Left lung (tissue), 10 donors: Measurements from ENCODE around the gene TMEM9B. TPM values are rescaled to one million over a fixed set of nuclear protein-coding genes. Genes with fewer than 3 reads are reported as not detected.
A peak's percentile ranks its signal among the peaks of the same experiment; 100 is the strongest.

Experiments used
- ATAC-seq: fragments of 200-7000 bp; cut with Tn5 transposase; one replicate; pipeline ENCODE4 v1.9.1; 2020; ENCODE audit warnings: moderate library complexity
- DNase-seq, 4 donors: peaks; one replicate each; pipeline ENCODE4 v3.0.0-alpha.2; 2013 to 2020
- H3K27ac ChIP-seq, 2 donors: fragments of 200-600 bp; sonication (generic) in 1 of 2; one replicate each; pipeline versions ENCODE4 v1.5.0 to v1.8.0; 2020 to 2021
- H3K27me3 ChIP-seq, 2 donors: fragments of 200-600 bp; sonication (generic) in 1 of 2; one replicate each; pipeline versions ENCODE4 v1.5.0 to v1.8.0; 2020 to 2021
- H3K36me3 ChIP-seq, 2 donors: fragments of 200-600 bp; sonication (generic) in 1 of 2; one replicate each; pipeline versions ENCODE4 v1.5.0 to v1.8.0; 2020 to 2021
- H3K4me1 ChIP-seq, 2 donors: fragments of 200-600 bp; one replicate each; pipeline ENCODE4 v1.8.0; 2021
- H3K4me3 ChIP-seq, 2 donors: fragments of 200-600 bp; sonication (generic) in 1 of 2; one replicate each; pipeline versions ENCODE4 v1.5.0 to v1.8.0; 2020 to 2021; ENCODE audit warnings: mild to moderate bottlenecking in 1 of 2
- H3K9me3 ChIP-seq, 2 donors: fragments of 200-600 bp; sonication (generic) in 1 of 2; one replicate each; pipeline versions ENCODE4 v1.5.0 to v1.8.0; 2020 to 2021
- intact Hi-C, 2 donors: fragments of 100-400 bp; cut with DNase I; formaldehyde crosslinking; loops; one replicate each; pipeline versions ENCODE4 v1.11.2 to v1.14.2; 2022
- polyA plus RNA-seq, 6 donors: library from polyadenylated mRNA; unstranded; fragments of 120-200 nt; gene quantifications; one replicate each; pipeline ENCODE4 v1.2.1, GENCODE V29; 2013; ENCODE audit not compliant: insufficient read length in 6 of 6
- total RNA-seq, 2 donors: library from RNA; stranded (reverse); fragmentation: NEBNext Ultra II Directional; extraction: Animal tissue kit (Norgen Biotek cat#: 25700); gene quantifications; one replicate each; pipeline ENCODE4 v1.2.1, GENCODE V29; 2021
- TF ChIP-seq, protein P1 (sequence below), 2 donors: fragments of 200-600 bp; sonication (generic) in 1 of 2; IDR thresholded peaks; one replicate each; pipeline versions ENCODE4 v1.5.0 to v1.8.0; 2021; ENCODE audit warnings: antibody characterized with exemption in 2 of 2
- donor health status: DM: no; HTN: yes; CAD: no.
- donor health status: DM: no; HTN: no; CAD: no.

The TMEM9B gene
- total and polyA plus RNA-seq, 8 donors = 43.4 to 61.7 (median 50.2) TPM

DNA sequence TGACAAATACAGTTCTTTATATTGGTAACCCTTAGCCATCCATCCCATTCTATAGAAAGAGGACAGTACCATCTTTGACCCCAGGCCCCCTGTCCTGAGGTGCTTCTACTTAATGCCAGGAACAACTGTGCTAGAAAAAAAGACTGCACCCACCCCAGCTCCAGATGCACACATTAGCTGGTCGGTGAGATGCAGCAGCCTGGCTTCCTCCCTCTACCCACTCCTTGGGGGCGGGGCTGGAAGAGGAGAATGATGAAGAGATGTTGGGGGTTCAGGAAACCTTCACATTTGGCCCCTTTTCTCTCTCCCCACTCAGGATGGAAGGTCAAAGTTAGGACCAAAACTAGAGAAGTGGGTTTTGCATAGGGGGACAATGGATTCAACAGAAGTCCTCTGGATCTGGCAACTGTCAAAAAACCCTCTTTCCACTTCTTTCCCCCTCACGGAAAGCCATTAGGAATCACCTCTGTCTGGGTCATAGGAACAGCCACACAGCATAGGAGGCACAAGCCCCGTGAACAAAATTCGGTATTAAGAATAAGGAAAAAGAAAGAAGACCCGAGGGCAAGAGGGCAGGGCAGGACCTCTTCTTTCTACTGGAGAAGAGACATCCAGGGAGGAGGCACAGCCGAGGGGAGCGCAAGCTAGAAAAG lies 38.8 kb upstream of the TMEM9B start:
- no peaks in the 10 kb centered on the region for H3K36me3 ChIP-seq
- no peak for ATAC-seq
- H3K27ac ChIP-seq = no peak overlapping the region
- intact Hi-C loops = no loop called here
- H3K27me3 ChIP-seq = peaks cover 30 to 53% of the 10 kb centered on the region in 2 donors
- TF ChIP-seq, protein P1, sequence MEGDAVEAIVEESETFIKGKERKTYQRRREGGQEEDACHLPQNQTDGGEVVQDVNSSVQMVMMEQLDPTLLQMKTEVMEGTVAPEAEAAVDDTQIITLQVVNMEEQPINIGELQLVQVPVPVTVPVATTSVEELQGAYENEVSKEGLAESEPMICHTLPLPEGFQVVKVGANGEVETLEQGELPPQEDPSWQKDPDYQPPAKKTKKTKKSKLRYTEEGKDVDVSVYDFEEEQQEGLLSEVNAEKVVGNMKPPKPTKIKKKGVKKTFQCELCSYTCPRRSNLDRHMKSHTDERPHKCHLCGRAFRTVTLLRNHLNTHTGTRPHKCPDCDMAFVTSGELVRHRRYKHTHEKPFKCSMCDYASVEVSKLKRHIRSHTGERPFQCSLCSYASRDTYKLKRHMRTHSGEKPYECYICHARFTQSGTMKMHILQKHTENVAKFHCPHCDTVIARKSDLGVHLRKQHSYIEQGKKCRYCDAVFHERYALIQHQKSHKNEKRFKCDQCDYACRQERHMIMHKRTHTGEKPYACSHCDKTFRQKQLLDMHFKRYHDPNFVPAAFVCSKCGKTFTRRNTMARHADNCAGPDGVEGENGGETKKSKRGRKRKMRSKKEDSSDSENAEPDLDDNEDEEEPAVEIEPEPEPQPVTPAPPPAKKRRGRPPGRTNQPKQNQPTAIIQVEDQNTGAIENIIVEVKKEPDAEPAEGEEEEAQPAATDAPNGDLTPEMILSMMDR (IDR thresholded peaks at IDR 0.05) = no peak
- no peak for DNase-seq
- no peaks in the 10 kb centered on the region for H3K9me3 ChIP-seq
- H3K4me3 ChIP-seq = peak overlapping the region; percentile 27 to 47
- peaks cover 18 to 31% of the 10 kb centered on the region in 2 donors for H3K4me1 ChIP-seq

DNA sequence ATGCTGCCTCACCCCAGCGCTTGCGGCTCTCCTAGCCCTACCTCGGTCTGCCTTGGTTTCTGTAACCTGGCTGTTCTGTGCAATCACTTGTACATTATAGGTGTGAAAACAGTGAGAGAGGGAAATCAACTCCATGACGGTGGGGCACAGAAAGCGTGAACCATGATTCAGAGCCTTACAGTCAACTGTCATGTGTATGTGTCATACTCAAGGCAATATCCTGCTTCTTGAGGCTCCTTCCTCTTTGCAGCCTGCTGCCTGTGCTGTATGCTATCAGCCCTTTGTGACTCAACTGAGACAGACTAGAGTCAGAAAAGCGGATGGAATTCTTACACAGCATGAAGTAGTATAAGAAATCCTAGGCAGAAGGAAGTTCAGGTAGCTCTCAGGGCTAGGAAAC lies 37.5 kb upstream of the TMEM9B start:
- intact Hi-C loops = no loop called here
- peak in 1 of 4 donors; percentile 38 for DNase-seq

DNA sequence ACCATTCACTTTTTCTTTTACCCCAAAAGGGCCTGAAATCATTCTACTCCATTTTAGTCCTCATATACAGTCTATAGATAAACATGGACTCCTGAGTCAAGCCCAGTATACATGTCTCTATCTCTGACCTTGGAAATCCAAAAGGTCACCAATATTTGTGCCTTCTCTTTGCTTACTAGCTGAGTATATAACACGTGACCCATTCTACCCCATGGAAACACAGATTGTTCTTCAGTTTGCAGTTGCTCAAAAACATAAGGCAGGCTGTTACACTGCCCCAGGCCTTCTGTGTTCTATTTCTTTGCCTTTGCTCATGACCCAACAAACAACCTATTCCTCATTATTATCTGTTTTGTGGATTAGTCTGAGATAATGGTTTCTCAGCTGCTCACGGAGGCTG lies 33.8 kb upstream of the TMEM9B start:
- Histone ChIP-seq H3K27ac (no peak overlapping the region), H3K36me3 (no peaks in the 10 kb centered on the region), H3K9me3 (no peaks in the 10 kb centered on the region), H3K27me3 (peaks cover 15 to 27% of the 10 kb centered on the region in 2 donors), H3K4me3 (no peak overlapping the region), H3K4me1 (peaks cover 4 to 15% of the 10 kb centered on the region in 2 donors)
- no peak for DNase-seq
- ATAC-seq = no peak
- intact Hi-C loops = no loop called here
- TF ChIP-seq, protein P1 (IDR thresholded peaks at IDR 0.05) = no peak

More for the DNA sequence above, 37.5 kb upstream of the TMEM9B start:
- H3K36me3 ChIP-seq = no peaks in the 10 kb centered on the region
- peak; percentile 70 for ATAC-seq
- TF ChIP-seq, protein P1 (IDR thresholded peaks at IDR 0.05) = no peak
- H3K27me3 ChIP-seq = peaks cover 30 to 53% of the 10 kb centered on the region in 2 donors
- peaks cover 18 to 31% of the 10 kb centered on the region in 2 donors for H3K4me1 ChIP-seq
- H3K9me3 ChIP-seq = no peaks in the 10 kb centered on the region
- peak overlapping the region in 1 of 2 donors; percentile 50 for H3K27ac ChIP-seq
- H3K4me3 ChIP-seq = no peak overlapping the region

DNA sequence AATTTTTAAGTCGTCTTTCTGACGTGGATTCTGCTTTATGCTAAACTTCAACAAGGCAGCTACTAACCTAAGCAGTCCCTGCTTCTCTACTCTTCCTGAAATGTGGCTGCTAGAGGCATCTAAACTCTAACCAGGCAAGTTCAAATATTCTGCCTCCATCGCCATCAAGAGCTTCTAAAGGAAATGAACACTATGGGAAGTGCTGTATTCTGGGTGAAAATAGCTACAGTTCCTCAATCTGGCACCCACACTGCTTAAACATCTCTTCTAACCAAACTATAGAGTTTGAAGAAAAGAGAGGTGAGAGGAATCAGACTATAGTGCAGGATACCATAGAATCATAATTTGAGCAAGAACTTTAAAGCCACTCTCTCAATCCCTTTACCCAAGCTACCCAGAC lies 33.2 kb upstream of the TMEM9B start:
- intact Hi-C loops = no loop called here
- H3K4me3 ChIP-seq = no peak overlapping the region
- no peaks in the 10 kb centered on the region for H3K9me3 ChIP-seq
- H3K4me1 ChIP-seq = peaks cover 0 to 9% of the 10 kb centered on the region in 2 donors
- no peaks in the 10 kb centered on the region for H3K36me3 ChIP-seq
- DNase-seq = no peak
- no peak for ATAC-seq
- no peak overlapping the region for H3K27ac ChIP-seq
- TF ChIP-seq, protein P1 (IDR thresholded peaks at IDR 0.05) = no peak
- H3K27me3 ChIP-seq = peaks cover 11 to 21% of the 10 kb centered on the region in 2 donors

DNA sequence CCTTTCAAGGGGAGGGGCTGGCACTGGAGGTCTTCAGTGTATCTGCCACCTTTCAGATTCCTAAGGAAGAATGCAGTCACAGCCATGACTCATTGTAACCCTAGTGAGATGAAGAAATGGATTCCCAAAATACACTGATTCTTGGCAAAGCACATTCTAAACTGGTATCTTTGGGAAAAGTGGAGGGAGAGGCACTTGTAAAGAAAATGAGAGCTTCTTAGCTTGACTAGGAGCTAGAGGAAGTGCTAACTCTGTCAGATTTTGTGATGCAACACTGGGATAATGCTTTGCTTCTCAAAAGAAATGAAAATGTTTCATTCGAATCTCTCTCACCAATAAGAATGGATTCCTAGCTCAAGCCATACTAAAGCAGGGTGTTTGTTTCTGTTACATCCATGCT lies 25.2 kb upstream of the TMEM9B start:
- ATAC-seq (no peak), DNase-seq (no peak)
- Histone ChIP-seq H3K4me1 (peaks cover 0 to 2% of the 10 kb centered on the region in 2 donors), H3K4me3 (no peak overlapping the region), H3K27ac (no peak overlapping the region), H3K36me3 (no peaks in the 10 kb centered on the region), H3K9me3 (no peaks in the 10 kb centered on the region), H3K27me3 (no peaks in the 10 kb centered on the region)
- TF ChIP-seq, protein P1 (IDR thresholded peaks at IDR 0.05) = no peak
- intact Hi-C loops = no loop called here
